K562 (cell line): ENCODE data around the gene HLA-DOA. TPM values are rescaled to one million over a fixed set of nuclear protein-coding genes. Genes with fewer than 3 reads are reported as not detected.

Source experiments
- CREB1 ChIP-seq, 2 experiments: sonication (generic) in 1 of 2; formaldehyde crosslinking in 1 of 2; IDR thresholded peaks; 2 replicates each; pipeline versions ENCODE4 v1.6.1 to v1.8.0; 2012 to 2022; ENCODE audit warnings: inconsistent platforms in 1 of 2, mild to moderate bottlenecking in 1 of 2, missing genetic modification reagents in 1 of 2, moderate library complexity in 1 of 2
- CTBP1 ChIP-seq: fragments of 450-650 bp; IDR thresholded peaks from 2 replicates; pipeline ENCODE4 v1.6.1; 2016; ENCODE audit warnings: borderline replicate concordance
- CTCFL ChIP-seq: IDR thresholded peaks from 2 replicates; pipeline ENCODE4 v1.6.1; 2011; ENCODE audit warnings: borderline replicate concordance, low read depth, mild to moderate bottlenecking, moderate library complexity, low read length; ENCODE audit not compliant: insufficient read depth, poor library complexity, severe bottlenecking
- E2F4 ChIP-seq: sonication (generic); formaldehyde crosslinking; IDR thresholded peaks from 2 replicates; pipeline ENCODE4 v1.8.0; 2022; ENCODE audit warnings: mild to moderate bottlenecking, low read depth, missing genetic modification reagents
- EHMT2 ChIP-seq: fragments of 450-650 bp; IDR thresholded peaks from 2 replicates; pipeline ENCODE4 v1.6.1; 2018; ENCODE audit warnings: antibody characterized with exemption
- MAX ChIP-seq: sonication (generic); formaldehyde crosslinking; IDR thresholded peaks from 2 replicates; pipeline ENCODE4 v1.9.0; 2022; ENCODE audit warnings: mild to moderate bottlenecking, missing genetic modification reagents
- MAZ ChIP-seq, 2 experiments: fragments of 450-650 bp in 1 of 2; sonication (generic) in 1 of 2; formaldehyde crosslinking; IDR thresholded peaks in 1 of 2; conservative IDR thresholded peaks in 1 of 2; 2 replicates each; pipeline versions ENCODE4 v1.4.0 to v1.5.0; 2020; ENCODE audit warnings: mild to moderate bottlenecking in 1 of 2, missing genetic modification reagents in 1 of 2
- NCOA1 ChIP-seq: fragments of 450-650 bp; IDR thresholded peaks from 2 replicates; pipeline ENCODE4 v1.6.1; 2016; ENCODE audit warnings: low read depth
- NFATC3 ChIP-seq: fragments of 450-650 bp; IDR thresholded peaks from 2 replicates; pipeline ENCODE4 v1.6.1; 2017; ENCODE audit warnings: mild to moderate bottlenecking
- NR4A1 ChIP-seq, 2 experiments: fragments of 250-450 bp in 1 of 2; fragments of 450-650 bp in 1 of 2; sonication (Bioruptor Pico) in 1 of 2; IDR thresholded peaks; 2 replicates each; pipeline versions ENCODE4 v1.4.0 to v1.6.1; 2016 to 2020; ENCODE audit warnings: mild to moderate bottlenecking in 2 of 2, missing compliant biosample characterization in 1 of 2, missing genetic modification characterization in 1 of 2, moderate library complexity in 1 of 2
- RBM39 ChIP-seq: fragments of 200-400 bp; formaldehyde crosslinking; optimal IDR thresholded peaks from 2 replicates; pipeline ENCODE3; 2018; ENCODE audit warnings: low read depth, low read length
- SNRNP70 ChIP-seq: fragments of 200-400 bp; formaldehyde crosslinking; optimal IDR thresholded peaks from 2 replicates; pipeline ENCODE3; 2017; ENCODE audit warnings: low read depth, low read length
- SREBF2 ChIP-seq: sonication (generic); formaldehyde crosslinking; IDR thresholded peaks from 2 replicates; pipeline ENCODE4 v1.4.0; 2020; ENCODE audit warnings: mild to moderate bottlenecking, missing genetic modification reagents
- ZBTB26 ChIP-seq: fragments of 450-650 bp; formaldehyde crosslinking; IDR thresholded peaks from 2 replicates; pipeline ENCODE4 v1.4.0; 2022; ENCODE audit warnings: missing genetic modification characterization
- ZNF23 ChIP-seq: fragments of 250-450 bp; sonication (Bioruptor Pico); IDR thresholded peaks from 2 replicates; pipeline ENCODE4 v1.4.0; 2020; ENCODE audit warnings: mild to moderate bottlenecking
- ZNF324 ChIP-seq: fragments of 250-450 bp; sonication (Bioruptor Pico); IDR thresholded peaks from 2 replicates; pipeline ENCODE4 v1.4.0; 2020; ENCODE audit warnings: mild to moderate bottlenecking
- ZNF398 ChIP-seq: fragments of 250-450 bp; sonication (Bioruptor Pico); IDR thresholded peaks from 2 replicates; pipeline ENCODE4 v1.8.0; 2021; ENCODE audit warnings: moderate library complexity, mild to moderate bottlenecking, inconsistent platforms
- polyA plus RNA-seq, 8 experiments: library from polyadenylated mRNA; depleted of rRNA in 4 of 8; stranded (reverse) in 5 of 8; unstranded in 3 of 8; fragments of >200 nt; fragmentation: Nextera tagmentation in 2 of 8; fragmentation: Illumina TruSeq in 1 of 8; extraction: Ambion mirVana in 2 of 8; extraction: Trizol in 1 of 8; gene quantifications; 2 replicates each; pipeline versions ENCODE4 v1.2.1 to v1.2.3, GENCODE V29; 2011 to 2014; ENCODE audit warnings: inconsistent platforms in 1 of 8, missing spikeins in 1 of 8
- total RNA-seq, 7 experiments: library from RNA; depleted of rRNA in 6 of 7; stranded (reverse); fragments of >200 nt in 6 of 7; fragmentation: Illumina TruSeq in 2 of 7; extraction: Trizol in 2 of 7; gene quantifications; 2 replicates each; pipeline versions ENCODE4 v1.2.1 to v1.2.3, GENCODE V29; 2011 to 2021; ENCODE audit warnings: low replicate concordance in 1 of 7

Gene HLA-DOA
- total and polyA plus RNA-seq, 9 of the 15 experiments (the other 6 are each of a cell fraction or from before 2014, with no cell fraction given) = 0.07 TPM; not detected in 8

GRCh38 chr6:32971581-32972352 lies 37.6 kb downstream of the HLA-DOA start (continued):
- TF ChIP-seq NR4A1 (CRISPR knock-in tag; IDR thresholded peaks at IDR 0.05) (peak; percentile 95; the same call in 1 of the 2 replicates), NR4A1 (tag; IDR thresholded peaks at IDR 0.05) (peak; percentile 85; the same call in 1 of the 2 replicates), MAX (CRISPR knock-in tag) (peak; percentile 86), ZBTB26 (CRISPR knock-in tag) (peak; percentile 5; the same call in 1 of the 2 replicates), CTCFL (no peak), SREBF2 (CRISPR knock-in tag) (peak; percentile 93; the same call in 1 of the 2 replicates), ZNF398 (no peak), SNRNP70 (peak; percentile 30), MAZ (CRISPR knock-in tag; conservative IDR thresholded peaks at IDR 0.05 in 1 of 2, IDR thresholded peaks at IDR 0.05 in 1 of 2) (peak; percentile 67 to 84), ZNF324 (CRISPR knock-in tag) (peak; percentile 56), RBM39 (peak; percentile 98), E2F4 (peak; percentile 81; the same call in 1 of the 2 replicates), ZNF23 (CRISPR knock-in tag) (no peak; the same call in 1 of the 2 replicates), NFATC3 (no peak; the same call in 1 of the 2 replicates), EHMT2 (peak; percentile 81), CTBP1 (peak; percentile 87), CREB1 (IDR thresholded peaks at IDR 0.05) (peak; percentile 85), CREB1 (CRISPR knock-in tag; IDR thresholded peaks at IDR 0.05) (peak; percentile 94), NCOA1 (0 out of 2 replicates have a peak, but pooled peaks have one; percentile 12)
